Neural cell (in vitro differentiated cells): Measurements from ENCODE around the gene CDK8. TPM values are rescaled to one million over a fixed set of nuclear protein-coding genes. Genes with fewer than 3 reads are reported as not detected.

Source experiments
- H2AFZ ChIP-seq: fragments of 200-600, 300-800 bp; sonication (generic), shearing (Covaris generic); 2 replicates; pipeline ENCODE4 v1.6.0; 2014; ENCODE audit warnings: low read depth, mild to moderate bottlenecking, antibody characterized with exemption, low read length, moderate library complexity
- H3F3A ChIP-seq: fragments of 200-600 bp; shearing (Covaris generic); 2 replicates; pipeline ENCODE4 v1.6.1; 2016; ENCODE audit warnings: mild to moderate bottlenecking, moderate library complexity, mixed read lengths, antibody characterized with exemption, low read length; ENCODE audit not compliant: insufficient read depth, poor library complexity, severe bottlenecking
- H3K27ac ChIP-seq: fragments of 200-600, 300-800 bp; sonication (generic), shearing (Covaris generic); 2 replicates; pipeline ENCODE4 v1.5.1; 2014; ENCODE audit warnings: mild to moderate bottlenecking, low read length, moderate library complexity
- H3K27me3 ChIP-seq: fragments of 300-800, 200-600 bp; sonication (generic), shearing (Covaris generic); 2 replicates; pipeline ENCODE4 v1.6.0; 2014; ENCODE audit warnings: mild to moderate bottlenecking, low read depth, low read length, moderate library complexity; ENCODE audit not compliant: insufficient read depth
- H3K36me3 ChIP-seq: fragments of 300-800, 200-600 bp; sonication (generic), shearing (Covaris generic); 2 replicates; pipeline ENCODE4 v1.5.1; 2014; ENCODE audit warnings: mild to moderate bottlenecking, antibody characterized with exemption, low read length, moderate library complexity; ENCODE audit not compliant: insufficient read depth
- H3K4me2 ChIP-seq: fragments of 300-800, 200-600 bp; sonication (generic), shearing (Covaris generic); 2 replicates; pipeline ENCODE4 v1.6.0; 2014; ENCODE audit warnings: mild to moderate bottlenecking, low read length
- H3K4me3 ChIP-seq: fragments of 300-800, 200-600 bp; sonication (generic), shearing (Covaris generic); 2 replicates; pipeline ENCODE4 v1.5.1; 2014; ENCODE audit warnings: mild to moderate bottlenecking, low read length, moderate library complexity
- H3K79me2 ChIP-seq: fragments of 200-600 bp; shearing (Covaris generic); replicated peaks from 2 replicates; pipeline ENCODE4 v1.6.0; 2014; ENCODE audit warnings: mild to moderate bottlenecking, low read length, moderate library complexity; ENCODE audit not compliant: insufficient read depth
- H3K9ac ChIP-seq: fragments of 300-800, 200-600 bp; sonication (generic), shearing (Covaris generic); 2 replicates; pipeline ENCODE4 v1.6.1; 2016; ENCODE audit warnings: mild to moderate bottlenecking, low read length, mixed read lengths
- H3K9me2 ChIP-seq: fragments of 200-600 bp; shearing (Covaris generic); 2 replicates; pipeline ENCODE4 v1.6.1; 2016; ENCODE audit warnings: mild to moderate bottlenecking, low read length, mixed read lengths; ENCODE audit not compliant: insufficient read depth
- H3K9me3 ChIP-seq: fragments of 200-600, 300-800 bp; sonication (generic), shearing (Covaris generic); 2 replicates; pipeline ENCODE4 v1.6.1; 2016; ENCODE audit warnings: mild to moderate bottlenecking, mixed run types, low read length, moderate library complexity, mixed read lengths
- H4K20me1 ChIP-seq: fragments of 200-600 bp; shearing (Covaris generic); 2 replicates; pipeline ENCODE4 v1.6.1; 2016; ENCODE audit warnings: mild to moderate bottlenecking, mixed run types; ENCODE audit not compliant: insufficient read depth
- CTCF ChIP-seq: fragments of 450-650 bp; IDR thresholded peaks from 2 replicates; pipeline ENCODE4 v1.5.1; 2014; ENCODE audit warnings: antibody characterized with exemption, mild to moderate bottlenecking, moderate library complexity; ENCODE audit not compliant: poor library complexity, severe bottlenecking
- EP300 ChIP-seq: fragments of 450-650 bp; conservative IDR thresholded peaks from 2 replicates; pipeline ENCODE4 v1.6.1; 2014; ENCODE audit warnings: antibody characterized with exemption, mild to moderate bottlenecking, moderate library complexity; ENCODE audit not compliant: poor library complexity, severe bottlenecking
- EZH2 ChIP-seq: fragments of 200-600, 300-800 bp; shearing (Covaris generic), sonication (generic); IDR thresholded peaks from 2 replicates; pipeline ENCODE4 v1.6.1; 2014; ENCODE audit warnings: antibody characterized with exemption, low read length, borderline replicate concordance, mild to moderate bottlenecking; ENCODE audit not compliant: insufficient read depth, poor library complexity, severe bottlenecking
- MXI1 ChIP-seq: fragments of 450-650 bp; conservative IDR thresholded peaks from 2 replicates; pipeline ENCODE4 v1.6.1; 2014; ENCODE audit warnings: antibody characterized with exemption, mild to moderate bottlenecking; ENCODE audit not compliant: poor library complexity, severe bottlenecking
- POLR2AphosphoS5 ChIP-seq: IDR thresholded peaks from 2 replicates; pipeline ENCODE4 v1.6.1; 2012
- RAD21 ChIP-seq: fragments of 450-650 bp; conservative IDR thresholded peaks from 2 replicates; pipeline ENCODE4 v1.6.1; 2014; ENCODE audit warnings: antibody characterized with exemption, mild to moderate bottlenecking, moderate library complexity
- REST ChIP-seq: IDR thresholded peaks from 2 replicates; pipeline ENCODE4 v1.6.1; 2012; ENCODE audit warnings: borderline replicate concordance
- SMC3 ChIP-seq: fragments of 450-650 bp; conservative IDR thresholded peaks from 2 replicates; pipeline ENCODE4 v1.6.1; 2014; ENCODE audit warnings: antibody characterized with exemption, mild to moderate bottlenecking, moderate library complexity; ENCODE audit not compliant: poor library complexity
- TAF1 ChIP-seq: IDR thresholded peaks from 2 replicates; pipeline ENCODE4 v1.6.1; 2012; ENCODE audit warnings: low read depth
- polyA plus RNA-seq: library from polyadenylated mRNA; depleted of rRNA; stranded (reverse); fragments of >200 nt; gene quantifications from 2 replicates; pipeline ENCODE4 v1.2.3, GENCODE V29; 2014

Gene CDK8
- polyA plus RNA-seq, 1 donor from 2014 or later = 58.9 TPM

DNA sequence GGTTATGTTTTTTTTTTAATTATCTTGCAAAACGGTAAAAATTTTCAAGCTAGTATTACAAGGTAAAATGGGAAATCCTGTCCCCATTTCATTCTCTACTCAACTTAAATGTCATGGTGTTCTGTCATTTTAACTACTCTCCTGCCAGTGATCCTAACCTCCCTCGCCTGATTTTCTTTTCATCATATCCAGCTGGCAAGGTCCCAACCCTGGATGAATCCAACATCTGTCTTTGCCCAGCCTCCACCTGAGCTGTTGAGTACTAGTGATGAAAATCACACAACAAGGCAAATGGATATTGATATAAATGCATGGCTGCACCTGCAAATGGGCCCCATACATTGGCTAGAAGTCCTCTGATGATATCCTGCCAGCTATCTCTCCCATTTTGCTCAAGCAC, 6.9 kb upstream of the CDK8 start:
- H3K79me2 ChIP-seq = no peaks in the 10 kb centered on the region
- TF ChIP-seq SMC3 (no peak), EP300 (no peak), REST (no peak), EZH2 (no peak), POLR2AphosphoS5 (no peak), TAF1 (no peak), RAD21 (no peak), CTCF (no peak)
- no peaks in the 10 kb centered on the region for H4K20me1 ChIP-seq

DNA sequence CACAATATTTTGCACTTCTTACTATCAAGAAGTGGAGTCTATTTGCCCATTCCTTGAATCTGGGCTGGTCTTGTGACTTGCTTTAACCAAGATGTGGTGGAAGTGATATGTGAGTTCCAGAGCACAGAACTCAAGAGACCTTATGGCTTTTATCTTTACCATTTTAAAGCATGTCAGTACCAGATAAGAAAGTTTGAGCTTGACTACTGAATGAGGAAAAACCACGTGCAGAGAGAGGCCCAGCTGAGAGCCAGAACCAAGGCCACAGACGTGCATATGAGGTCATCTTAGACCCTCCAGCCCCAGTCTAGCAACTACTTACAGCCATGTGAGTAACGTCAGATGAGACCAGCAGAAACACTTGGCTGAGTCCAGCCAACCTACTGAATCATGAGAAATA, 6.3 kb upstream of the CDK8 start:
- no peak overlapping the region for H3K4me2 ChIP-seq
- no peaks in the 10 kb centered on the region for H4K20me1 ChIP-seq
- no peaks in the 10 kb centered on the region for H3K79me2 ChIP-seq
- no peak overlapping the region for H2AFZ ChIP-seq
- H3K27me3 ChIP-seq = no peaks in the 10 kb centered on the region
- H3K27ac ChIP-seq = no peak overlapping the region
- no peaks in the 10 kb centered on the region for H3K36me3 ChIP-seq
- TF ChIP-seq EZH2 (no peak), POLR2AphosphoS5 (no peak), EP300 (no peak), MXI1 (no peak), RAD21 (no peak), SMC3 (no peak), TAF1 (no peak)
- no peaks in the 10 kb centered on the region for H3F3A ChIP-seq
- no peak overlapping the region for H3K4me3 ChIP-seq
- no peaks in the 10 kb centered on the region for H3K9me2 ChIP-seq
- no peaks in the 10 kb centered on the region for H3K9me3 ChIP-seq
- H3K9ac ChIP-seq = no peak overlapping the region

More for the DNA sequence above, 6.9 kb upstream of the CDK8 start:
- Histone ChIP-seq H3K27ac (no peak overlapping the region), H3K9me2 (no peaks in the 10 kb centered on the region), H3K9me3 (no peaks in the 10 kb centered on the region), H3K4me2 (no peak overlapping the region), H3K36me3 (no peaks in the 10 kb centered on the region), H3K27me3 (no peaks in the 10 kb centered on the region), H3K9ac (no peak overlapping the region), H2AFZ (no peak overlapping the region), H3K4me3 (no peak overlapping the region), H3F3A (no peaks in the 10 kb centered on the region)

DNA sequence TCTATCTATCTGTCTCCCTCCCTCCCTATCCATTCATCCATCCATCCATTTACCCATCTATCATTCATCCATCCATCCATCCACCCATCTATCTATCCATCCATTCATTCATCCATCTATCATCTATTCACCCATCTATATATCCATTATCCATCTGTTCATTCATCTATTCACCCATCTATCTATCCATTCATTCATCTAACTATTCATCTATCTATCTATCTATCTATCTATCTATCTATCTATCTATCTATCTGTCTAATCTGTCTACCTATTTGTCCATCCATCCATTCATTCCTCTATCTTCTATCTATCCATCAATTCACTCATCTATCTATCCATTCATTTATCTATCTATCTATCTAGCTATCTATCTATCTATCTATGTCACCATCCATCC, 4.4 kb upstream of the CDK8 start:
- Histone ChIP-seq H3F3A (no peaks in the 10 kb centered on the region), H3K79me2 (no peaks in the 10 kb centered on the region), H3K4me3 (no peak overlapping the region), H3K27ac (no peak overlapping the region), H3K9me2 (no peaks in the 10 kb centered on the region), H3K9ac (no peak overlapping the region), H3K9me3 (no peaks in the 10 kb centered on the region), H2AFZ (no peak overlapping the region), H3K4me2 (no peak overlapping the region), H3K27me3 (no peaks in the 10 kb centered on the region), H4K20me1 (no peaks in the 10 kb centered on the region), H3K36me3 (no peaks in the 10 kb centered on the region)
- no peak for TF ChIP-seq EZH2
- TF ChIP-seq TAF1 = no peak
- TF ChIP-seq CTCF = no peak
- TF ChIP-seq POLR2AphosphoS5 = no peak
- TF ChIP-seq REST = no peak
- TF ChIP-seq RAD21 = no peak
- no peak for TF ChIP-seq EP300
- TF ChIP-seq SMC3 = no peak
- no peak for TF ChIP-seq MXI1
